CD1c-positive myeloid dendritic cell (primary cell): ENCODE results near the gene VPS41.
"Not testable (repeated sequence)": the region's sequence is repeated elsewhere in the genome, so short reads cannot be mapped to it uniquely, and the experiment has no call there.

Experiments used
- DNase-seq: peaks from one replicate; pipeline ENCODE4 v3.0.0-alpha.2; 2016; ENCODE audit errors: extremely low spot score

The VPS41 gene

GRCh38 chr7:38855386-38855785 lies 53.6 kb downstream of the VPS41 start:
- peak; percentile 32 for DNase-seq

GRCh38 chr7:38854947-38855346 lies 54.0 kb downstream of the VPS41 start:
- DNase-seq = not testable (repeated sequence)

GRCh38 chr7:38851321-38851720 lies 57.7 kb downstream of the VPS41 start:
- DNase-seq = no peak

DNA sequence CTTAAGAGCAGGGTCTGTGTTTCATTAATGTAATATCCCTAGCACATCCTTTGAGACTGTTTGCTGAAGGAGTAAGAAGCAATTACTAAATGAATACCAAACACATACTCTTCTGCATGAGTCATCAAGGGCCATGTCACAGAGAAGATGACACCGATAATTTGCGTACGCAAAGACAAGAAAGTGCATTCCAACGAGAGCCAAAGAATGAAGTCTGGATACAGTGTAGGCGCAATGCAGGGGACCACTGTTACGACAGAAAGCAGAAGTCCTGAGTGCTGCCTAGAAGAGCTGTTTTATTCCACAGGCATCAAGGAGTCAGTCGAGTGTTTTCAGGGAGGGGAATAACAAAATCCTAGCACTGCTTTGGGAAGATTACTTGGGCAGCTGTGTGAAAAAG lies 62.7 kb downstream of the VPS41 start:
- no peak for DNase-seq

DNA sequence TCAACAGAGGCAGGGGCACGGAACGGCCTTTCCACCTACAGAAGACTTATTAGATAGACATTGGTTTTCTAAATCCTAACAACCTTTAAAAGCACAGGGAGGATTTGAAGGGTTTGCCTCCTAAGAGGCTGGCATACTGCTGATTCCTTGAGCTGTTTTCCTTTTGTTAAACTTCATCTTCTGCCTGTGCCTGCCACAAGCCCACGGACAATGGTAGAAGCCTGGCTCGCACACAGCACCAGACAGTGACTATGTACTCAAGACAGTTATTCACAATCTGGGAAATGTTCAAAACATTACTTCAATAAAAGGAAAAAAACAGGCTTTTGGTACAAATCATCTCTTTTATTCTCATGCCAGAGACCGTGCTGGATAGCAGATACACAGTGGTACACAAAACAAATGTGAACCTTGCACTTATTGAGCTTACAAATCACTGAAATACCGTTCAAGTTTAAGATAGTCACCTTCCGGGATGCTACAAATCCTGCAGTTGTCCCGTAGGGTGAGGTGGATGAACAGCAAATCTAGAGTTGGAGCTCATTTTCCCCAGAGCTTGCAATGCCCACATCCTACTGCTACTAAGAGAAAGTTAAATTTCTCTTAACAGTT lies 63.9 kb downstream of the VPS41 start:
- no peak for DNase-seq

- no peak for DNase-seq
These were observed 66.2 kb downstream of the VPS41 start for GRCh38 chr7:38842746-38843145.

DNA sequence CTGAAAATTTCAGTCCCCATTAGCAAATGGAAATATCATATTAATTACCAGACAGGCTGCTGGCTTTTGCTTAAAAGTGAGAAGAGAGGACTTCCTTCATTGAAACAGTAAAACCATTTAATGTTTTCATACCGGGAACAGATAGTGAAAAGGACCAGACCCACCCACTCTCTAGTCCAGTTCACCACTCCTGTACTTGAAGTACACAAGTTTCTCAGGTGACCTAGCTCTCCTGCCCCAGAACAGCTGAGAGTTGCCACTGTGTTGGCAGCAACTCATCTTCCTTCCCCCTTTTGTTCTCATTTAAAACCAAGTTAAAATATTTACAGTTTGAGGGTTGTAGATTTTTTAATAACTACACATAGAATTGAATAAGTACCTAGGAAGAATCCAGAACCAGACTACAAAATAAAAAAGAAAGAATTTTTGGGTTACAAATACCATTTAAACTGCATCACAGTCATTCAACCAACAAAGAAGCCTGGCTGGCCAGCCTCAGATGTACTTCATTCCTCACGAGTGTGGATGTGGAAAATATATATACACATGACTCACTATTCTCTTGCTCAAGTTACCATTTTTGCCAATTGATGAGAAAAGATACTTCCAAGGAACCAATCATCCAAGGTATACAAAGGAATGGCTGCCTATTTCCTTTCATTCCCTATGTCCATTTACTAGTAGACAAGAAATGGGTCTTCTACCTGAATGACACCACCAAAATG lies 68.1 kb downstream of the VPS41 start:
- DNase-seq = no peak

- no peak for DNase-seq
These were observed 69.1 kb downstream of the VPS41 start for GRCh38 chr7:38839851-38840250.

GRCh38 chr7:38838725-38839385 lies 70.1 kb downstream of the VPS41 start:
- no peak for DNase-seq

DNA sequence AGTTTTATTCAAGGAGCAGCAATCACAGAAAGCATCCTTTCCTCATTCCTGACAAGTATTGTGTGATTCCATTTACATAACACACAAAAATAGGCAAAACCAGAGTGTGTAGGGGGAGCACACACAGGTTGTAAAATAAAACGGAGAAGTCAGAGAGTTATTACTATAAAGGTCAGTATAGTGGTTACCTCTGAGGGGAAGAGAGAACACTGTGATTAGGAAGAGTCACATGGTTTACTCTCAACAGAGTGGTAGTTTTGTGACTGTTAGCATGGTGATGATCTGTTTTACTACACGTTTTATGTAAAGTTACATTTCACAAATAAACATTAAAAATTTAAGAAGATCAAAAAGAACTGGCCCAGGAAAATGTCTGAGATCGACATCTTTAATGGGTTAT lies 74.6 kb downstream of the VPS41 start:
- DNase-seq = no peak

DNA sequence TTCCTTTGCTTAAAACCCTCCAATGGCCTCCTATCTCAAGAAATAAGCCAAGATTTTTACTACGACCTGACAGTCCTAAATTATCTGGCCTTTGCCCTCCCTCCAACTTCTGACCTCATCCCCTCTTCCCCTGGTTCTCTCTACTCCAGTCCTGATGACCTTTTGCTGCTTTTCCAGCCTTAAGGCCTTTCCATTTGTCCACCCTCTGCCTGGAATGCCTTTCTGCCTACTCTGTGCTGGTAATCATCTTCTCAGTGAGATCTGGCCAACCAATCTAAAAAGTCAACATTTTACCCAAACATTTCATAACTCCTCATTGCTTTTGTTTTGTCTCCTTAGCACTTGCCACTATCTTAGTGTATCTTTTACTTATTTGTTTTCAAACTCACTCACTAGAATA lies 75.7 kb downstream of the VPS41 start:
- no peak for DNase-seq

DNA sequence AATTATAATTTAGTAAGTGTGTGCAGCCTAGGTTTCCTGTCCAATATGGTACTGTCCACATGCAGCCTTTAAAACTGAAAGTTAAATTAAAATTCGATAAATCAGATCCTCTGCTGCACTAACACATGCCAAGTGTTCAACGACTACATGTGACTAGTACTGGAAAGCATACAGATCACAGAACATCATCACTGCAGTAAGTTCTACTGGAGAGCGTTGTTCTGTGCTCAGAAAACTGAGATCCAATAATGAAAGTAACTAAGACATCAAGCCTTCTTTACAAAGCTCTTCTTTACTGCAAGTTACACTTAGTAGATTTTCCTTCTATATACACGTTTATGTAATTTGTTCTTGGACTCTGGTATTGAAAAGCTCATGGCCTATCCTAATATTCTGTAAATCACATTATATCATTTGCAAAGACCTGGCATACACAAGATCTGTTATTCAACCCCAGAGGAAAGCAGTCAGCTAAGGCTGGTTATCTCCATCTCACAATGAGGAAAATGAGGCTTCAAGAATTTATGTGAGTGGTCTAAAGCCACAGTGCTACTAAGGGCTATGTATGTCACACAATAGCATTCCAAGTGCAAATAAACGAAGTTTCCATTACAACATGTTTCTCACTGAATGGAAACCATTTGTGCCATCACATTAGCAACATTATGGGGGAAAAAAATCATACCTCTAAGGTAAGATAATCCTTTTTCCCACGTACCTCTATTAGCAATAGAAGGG lies 77.6 kb downstream of the VPS41 start:
- DNase-seq = no peak

DNA sequence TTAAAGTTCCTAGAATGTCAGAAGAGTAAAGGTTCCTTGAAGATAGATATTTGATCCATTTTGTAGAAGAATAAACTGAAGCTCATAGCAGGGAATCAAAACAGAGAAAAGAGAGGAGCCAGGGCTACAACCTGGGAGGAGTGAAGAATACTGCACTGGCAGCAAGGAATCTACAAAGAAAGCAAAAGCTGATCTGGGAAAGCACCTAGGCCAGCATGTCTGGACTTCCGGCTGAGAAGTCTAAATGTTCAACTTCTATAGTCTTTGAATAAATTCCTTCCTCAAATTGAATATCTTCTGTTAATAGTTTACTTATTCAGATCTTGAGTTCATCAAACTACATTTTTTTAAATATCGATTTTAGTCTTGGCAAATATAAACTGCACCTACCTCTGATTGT lies 78.2 kb downstream of the VPS41 start:
- DNase-seq = no peak

DNA sequence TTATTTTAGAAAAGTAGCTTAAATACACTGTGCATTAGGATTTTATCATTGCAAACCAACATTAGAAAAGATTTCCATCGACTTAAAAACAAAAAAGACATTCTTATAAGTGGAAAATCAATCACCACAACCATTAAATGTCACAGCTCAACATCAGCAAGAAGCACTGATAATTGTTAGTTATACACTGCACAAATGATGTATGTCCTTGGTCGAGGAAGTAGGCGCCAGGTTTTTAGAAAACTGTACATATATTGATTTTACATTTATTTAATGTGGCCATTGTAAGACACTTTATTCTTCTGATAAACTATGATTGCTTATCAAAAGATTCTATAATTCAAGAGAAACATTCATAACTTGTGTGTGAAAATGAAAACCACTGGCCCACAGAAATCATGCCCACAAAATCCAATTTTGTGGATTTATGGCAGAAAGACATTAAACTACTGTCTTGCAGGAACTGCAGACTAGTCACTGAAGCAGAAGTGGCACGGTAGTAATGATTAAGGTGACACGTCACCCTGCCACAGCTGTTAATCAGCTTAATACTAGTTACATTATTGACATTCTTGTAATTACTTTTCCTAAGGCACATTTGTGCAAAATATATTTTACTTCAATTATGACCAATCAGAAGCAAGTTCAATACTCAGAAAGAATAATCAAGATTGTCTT lies 79.4 kb downstream of the VPS41 start:
- no peak for DNase-seq

DNA sequence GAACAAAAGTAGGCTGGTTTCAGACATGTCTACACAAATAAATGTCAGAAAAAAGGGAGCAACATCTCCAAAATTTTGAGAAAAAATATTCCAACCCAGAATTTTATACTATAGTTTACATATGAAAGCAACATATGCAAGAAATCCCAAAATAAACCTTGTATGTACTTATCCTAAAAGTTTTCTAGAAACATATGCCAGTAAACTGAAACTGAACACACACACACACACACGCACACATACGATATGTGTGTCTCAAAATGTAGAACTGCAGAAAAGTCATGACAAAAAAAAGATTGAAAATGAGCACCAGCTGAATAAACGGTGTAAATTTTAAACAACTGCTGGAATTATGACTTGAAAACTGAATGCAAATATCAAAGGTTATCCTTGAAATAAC lies 81.0 kb downstream of the VPS41 start:
- no peak for DNase-seq

GRCh38 chr7:38825721-38826440 lies 83.1 kb downstream of the VPS41 start:
- no peak for DNase-seq

- DNase-seq = no peak
These were observed 84.0 kb downstream of the VPS41 start for GRCh38 chr7:38824948-38825347.

GRCh38 chr7:38822549-38822948 lies 86.4 kb downstream of the VPS41 start:
- DNase-seq = no peak

DNA sequence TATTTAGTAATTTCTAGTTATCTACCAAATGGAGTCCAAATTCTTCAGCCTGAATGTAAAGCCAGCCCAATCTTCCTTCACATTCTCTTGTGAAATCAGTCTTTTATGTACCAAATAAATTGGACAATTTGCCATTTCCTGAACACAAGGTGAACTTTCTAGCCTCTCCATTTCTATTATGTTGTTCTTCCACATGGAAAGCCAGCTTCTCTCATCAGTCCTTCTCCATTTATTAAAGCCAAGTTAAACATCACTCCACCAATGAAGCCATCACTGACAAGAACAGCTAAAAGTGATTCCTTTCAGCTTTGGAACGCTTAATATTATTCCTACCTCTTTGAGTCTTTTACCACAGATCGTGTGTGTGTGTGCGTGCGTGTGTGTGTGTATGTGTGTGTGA lies 88.4 kb downstream of the VPS41 start:
- DNase-seq = no peak

DNA sequence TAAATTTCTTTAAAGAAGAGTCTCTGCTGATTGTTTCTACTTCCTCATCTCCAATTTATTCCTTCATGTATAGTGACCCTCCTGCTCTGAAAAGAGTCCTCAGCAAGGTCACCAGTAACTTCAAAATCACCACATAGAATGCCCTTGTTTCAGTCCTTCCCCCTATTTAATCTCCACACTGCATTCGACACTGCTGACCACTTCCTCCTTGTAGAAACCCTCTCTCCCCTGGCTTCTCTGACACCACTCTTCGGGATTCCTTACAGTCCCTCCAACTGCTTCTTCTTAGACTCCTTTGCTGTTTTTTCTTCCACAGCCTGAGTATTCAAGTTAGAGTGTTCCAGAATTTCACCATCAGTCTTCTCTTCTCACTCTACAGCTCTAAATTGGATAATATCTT lies 89.5 kb downstream of the VPS41 start:
- DNase-seq = no peak

GRCh38 chr7:38817526-38817925 lies 91.5 kb downstream of the VPS41 start:
- DNase-seq = no peak
